Fibroblast of mammary gland (primary cell): ENCODE results near the gene ABCC2.

ENCODE experiments used
- DNase-seq: peaks from one replicate; pipeline ENCODE4 v3.0.0-alpha.2; 2010; ENCODE audit warnings: low read depth
- H3K4me3 ChIP-seq: 2 replicates; pipeline ENCODE4 v1.5.1; 2011; ENCODE audit warnings: low read depth, mild to moderate bottlenecking, low read length, moderate library complexity; ENCODE audit not compliant: control insufficient read depth
- TF ChIP-seq, protein P1 (sequence below): conservative IDR thresholded peaks from 2 replicates; pipeline ENCODE4 v1.5.1; 2011; ENCODE audit warnings: low read depth, low read length, inconsistent platforms; ENCODE audit not compliant: control insufficient read depth, insufficient read depth

ABCC2 gene

GRCh38 chr10:99806091-99806490, 23.7 kb downstream of the ABCC2 start:
- TF ChIP-seq, protein P1, sequence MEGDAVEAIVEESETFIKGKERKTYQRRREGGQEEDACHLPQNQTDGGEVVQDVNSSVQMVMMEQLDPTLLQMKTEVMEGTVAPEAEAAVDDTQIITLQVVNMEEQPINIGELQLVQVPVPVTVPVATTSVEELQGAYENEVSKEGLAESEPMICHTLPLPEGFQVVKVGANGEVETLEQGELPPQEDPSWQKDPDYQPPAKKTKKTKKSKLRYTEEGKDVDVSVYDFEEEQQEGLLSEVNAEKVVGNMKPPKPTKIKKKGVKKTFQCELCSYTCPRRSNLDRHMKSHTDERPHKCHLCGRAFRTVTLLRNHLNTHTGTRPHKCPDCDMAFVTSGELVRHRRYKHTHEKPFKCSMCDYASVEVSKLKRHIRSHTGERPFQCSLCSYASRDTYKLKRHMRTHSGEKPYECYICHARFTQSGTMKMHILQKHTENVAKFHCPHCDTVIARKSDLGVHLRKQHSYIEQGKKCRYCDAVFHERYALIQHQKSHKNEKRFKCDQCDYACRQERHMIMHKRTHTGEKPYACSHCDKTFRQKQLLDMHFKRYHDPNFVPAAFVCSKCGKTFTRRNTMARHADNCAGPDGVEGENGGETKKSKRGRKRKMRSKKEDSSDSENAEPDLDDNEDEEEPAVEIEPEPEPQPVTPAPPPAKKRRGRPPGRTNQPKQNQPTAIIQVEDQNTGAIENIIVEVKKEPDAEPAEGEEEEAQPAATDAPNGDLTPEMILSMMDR = no peak
- no peak overlapping the region for H3K4me3 ChIP-seq
- DNase-seq = no peak

GRCh38 chr10:99807786-99808185, 25.3 kb downstream of the ABCC2 start:
- no peak overlapping the region for H3K4me3 ChIP-seq
- TF ChIP-seq, protein P1 = no peak
- DNase-seq = no peak

GRCh38 chr10:99808270-99808669, 25.8 kb downstream of the ABCC2 start:
- H3K4me3 ChIP-seq = no peak overlapping the region

GRCh38 chr10:99809481-99809880, 27.0 kb downstream of the ABCC2 start:
- H3K4me3 ChIP-seq = no peak overlapping the region
- DNase-seq = no peak
- TF ChIP-seq, protein P1 = no peak

More at GRCh38 chr10:99808270-99808669, 25.8 kb downstream of the ABCC2 start:
- TF ChIP-seq, protein P1 = no peak
- no peak for DNase-seq

DNA sequence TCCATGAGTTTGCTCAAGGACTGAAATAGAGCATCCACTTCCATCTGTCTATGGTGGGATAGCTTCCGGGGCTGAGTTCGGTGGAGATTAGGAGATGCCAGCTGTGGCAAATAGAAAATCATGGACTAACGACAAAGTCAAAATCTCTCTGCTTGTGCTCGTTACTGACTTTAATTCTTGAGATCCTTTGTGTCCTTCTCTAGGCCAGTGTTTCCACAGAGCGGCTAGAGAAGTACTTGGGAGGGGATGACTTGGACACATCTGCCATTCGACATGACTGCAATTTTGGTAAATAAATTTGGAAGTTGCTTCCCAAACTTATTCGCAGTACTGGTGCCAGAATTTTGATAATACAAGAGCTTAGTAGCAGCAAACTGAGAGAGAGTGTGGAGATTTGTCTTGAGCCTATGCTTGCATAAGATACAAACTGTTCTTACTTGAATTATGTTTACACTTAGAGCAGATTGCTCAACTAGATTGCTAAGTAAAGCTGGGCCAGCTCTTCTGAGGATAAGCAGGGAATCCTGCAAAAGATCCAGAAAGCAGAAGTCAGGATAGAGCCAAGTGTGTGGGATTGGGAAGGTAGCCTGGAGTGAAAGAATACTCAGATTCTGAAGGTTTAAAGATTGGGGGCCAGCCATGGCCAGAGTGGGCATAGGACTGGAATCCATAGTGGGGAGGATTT, 27.6 kb downstream of the ABCC2 start:
- TF ChIP-seq, protein P1 = no peak
- peak; percentile 65 for DNase-seq

GRCh38 chr10:99812177-99812576, 29.7 kb downstream of the ABCC2 start:
- H3K4me3 ChIP-seq = no peak overlapping the region
- DNase-seq = no peak
- TF ChIP-seq, protein P1 = no peak

More for the DNA sequence above, 27.6 kb downstream of the ABCC2 start:
- H3K4me3 ChIP-seq = no peak overlapping the region
